Suppressor macrophage (primary cell): Measurements from ENCODE around the gene GCN1.

Experiments used
- DNase-seq, 4 experiments: peaks; one replicate each; pipeline ENCODE4 v3.0.0-alpha.2; 2020 to 2022

GCN1 gene

GRCh38 chr12:120090626-120091295 lies 103.8 kb downstream of the GCN1 start:
- no peak for DNase-seq

DNA sequence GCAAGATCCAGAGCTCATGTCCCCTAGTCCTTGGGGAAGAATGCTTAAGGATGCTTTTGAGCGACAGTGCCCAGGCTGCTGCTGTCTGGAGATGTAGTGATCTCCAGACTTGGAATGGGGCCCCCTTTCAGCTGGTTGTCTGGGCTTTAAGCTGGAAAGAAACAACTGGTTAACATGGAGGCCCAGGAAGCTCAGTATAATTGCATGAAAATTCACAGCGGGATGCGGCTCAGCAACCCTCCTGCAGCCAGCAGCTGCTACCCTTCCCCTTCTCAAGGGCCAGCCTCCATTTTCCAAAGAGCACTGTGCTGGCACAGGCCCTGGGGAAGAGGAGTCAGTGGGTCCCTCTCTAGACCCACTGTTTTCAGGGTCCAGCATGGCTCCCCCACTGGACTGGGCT lies 104.3 kb downstream of the GCN1 start:
- no peak for DNase-seq

GRCh38 chr12:120089796-120090195 lies 104.7 kb downstream of the GCN1 start:
- DNase-seq = no peak

DNA sequence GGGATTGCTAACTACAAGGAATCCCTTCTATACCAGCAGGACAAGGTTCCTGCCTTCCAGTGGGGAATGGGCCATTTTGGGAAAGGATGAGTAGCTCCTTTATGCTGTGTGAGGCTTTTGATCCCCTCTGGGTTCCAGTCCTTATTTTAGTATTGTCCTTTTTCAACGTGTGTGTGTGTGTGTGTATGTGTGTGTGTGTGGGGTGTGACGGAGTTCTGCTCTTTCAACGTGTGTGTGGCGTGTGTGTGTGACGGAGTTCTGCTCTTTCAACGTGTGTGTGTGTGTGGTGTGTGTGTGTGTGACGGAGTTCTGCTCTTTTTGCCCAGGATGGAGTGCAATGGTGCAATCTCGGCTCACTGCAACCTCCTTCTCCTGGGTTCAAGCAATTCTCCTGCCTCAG lies 105.4 kb downstream of the GCN1 start:
- no peak for DNase-seq

GRCh38 chr12:120086801-120087621 lies 107.5 kb downstream of the GCN1 start:
- DNase-seq = peak; percentile 98 to 99 (median 98)

- DNase-seq = no peak
These were observed 108.4 kb downstream of the GCN1 start for GRCh38 chr12:120085920-120086645.

DNA sequence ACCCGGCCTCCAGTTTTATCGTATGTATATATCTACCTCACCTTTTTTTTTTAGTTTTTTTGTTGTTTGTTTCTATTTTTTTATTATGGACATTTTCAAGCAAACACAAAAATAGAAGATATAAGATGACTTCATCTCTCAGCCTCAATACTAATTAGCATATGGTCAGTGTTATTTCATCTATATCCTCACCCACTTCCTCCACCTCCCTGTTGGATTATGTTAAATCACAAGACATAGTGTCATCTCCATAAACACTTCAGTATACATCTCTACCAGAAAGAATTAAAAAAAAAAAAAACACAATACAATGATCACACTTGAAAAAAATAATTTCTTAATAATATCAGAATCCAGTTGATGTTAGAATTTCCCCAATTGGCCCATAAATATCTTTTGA lies 112.9 kb downstream of the GCN1 start:
- DNase-seq = peak in 3 of 4 experiments; percentile 9 to 73 (median 66)

- no peak for DNase-seq
These were observed 114.8 kb downstream of the GCN1 start for GRCh38 chr12:120079411-120080400.

GRCh38 chr12:120078868-120079267 lies 115.6 kb downstream of the GCN1 start:
- no peak for DNase-seq

GRCh38 chr12:120077260-120077659 lies 117.3 kb downstream of the GCN1 start:
- DNase-seq = no peak
